Right lobe of liver (tissue), 6 donors: ENCODE results near the gene MROH7. TPM values are rescaled to one million over a fixed set of nuclear protein-coding genes. Genes with fewer than 3 reads are reported as not detected.

Experiments used
- ATAC-seq, 4 donors: fragments of 200-7000 bp; cut with Tn5 transposase; one replicate each; pipeline ENCODE4 v1.9.1; 2020; ENCODE audit warnings: mild to moderate bottlenecking in 4 of 4, moderate library complexity in 4 of 4
- DNase-seq, 3 donors: peaks; one replicate each; pipeline ENCODE4 v3.0.0-alpha.2; 2020
- H3K27ac ChIP-seq, 3 donors: fragments of 200-600 bp; one replicate each; pipeline ENCODE4 v1.8.0; 2022
- H3K27me3 ChIP-seq, 2 donors: fragments of 200-600 bp; one replicate each; pipeline ENCODE4 v1.8.0; 2022
- H3K36me3 ChIP-seq, 4 donors: fragments of 200-600 bp; sonication (generic) in 1 of 4; one replicate each; pipeline versions ENCODE4 v1.5.1 to v1.8.0; 2017 to 2022; ENCODE audit warnings: control low read depth in 1 of 4
- H3K4me1 ChIP-seq, 4 donors: fragments of 200-600 bp; sonication (generic) in 1 of 4; one replicate each; pipeline versions ENCODE4 v1.5.1 to v1.8.0; 2017 to 2022; ENCODE audit warnings: control low read depth in 1 of 4
- H3K4me3 ChIP-seq, 3 donors: fragments of 200-600 bp; one replicate each; pipeline ENCODE4 v1.8.0; 2022
- H3K9me3 ChIP-seq, 4 donors: fragments of 200-600 bp; sonication (generic) in 1 of 4; one replicate each; pipeline versions ENCODE4 v1.5.1 to v1.8.0; 2017 to 2022; ENCODE audit warnings: control low read depth in 1 of 4
- POLR2A ChIP-seq: fragments of 450-650 bp; IDR thresholded peaks from one replicate; pipeline ENCODE4 v1.6.1; 2017; ENCODE audit warnings: antibody characterized with exemption, mild to moderate bottlenecking
- WGBS: methylation state at CpG from one replicate; pipeline ENCODE4 v1.1.6; 2018; ENCODE audit warnings: low coverage, low lambda C conversion rate; ENCODE audit not compliant: insufficient coverage; ENCODE audit errors: missing lambda C conversion rate; 5-methylcytosine and 5-hydroxymethylcytosine counted together
- intact Hi-C, 2 donors: fragments of 100-400 bp; cut with DNase I; formaldehyde crosslinking; loops; one replicate each; pipeline versions ENCODE4 v1.11.2 to v1.14.1; 2022
- total RNA-seq, 6 experiments: library from RNA; depleted of rRNA in 2 of 6; stranded (reverse); fragments of >200 nt in 2 of 6; fragmentation: NEBNext Ultra II Directional in 3 of 6; extraction: Animal tissue kit (Norgen Biotek cat#: 25700) in 3 of 6; gene quantifications; one replicate each; pipeline versions ENCODE4 v1.1.0 to v1.2.4, GENCODE V29; 2016 to 2023
- TF ChIP-seq, protein P1 (sequence below), 4 donors: fragments of 200-600 bp in 3 of 4; fragments of 450-650 bp in 1 of 4; IDR thresholded peaks; one replicate each; pipeline versions ENCODE4 v1.5.1 to v1.8.0; 2016 to 2022; ENCODE audit warnings: antibody characterized with exemption in 4 of 4, mild to moderate bottlenecking in 2 of 4
- donor health status: DM: no; HTN: yes; CAD: no.
- donor health status: DM: no; HTN: no; CAD: no.
- donor health status: DM: no; HTN: no; CAD: no.
- donor health status: DM: no; HTN: yes; CAD: no.
- donor health status: DM: no; HTN: yes; CAD: no.

MROH7 gene
- total RNA-seq, 6 experiments from 2014 or later: 0.37 to 3.1 (median 1.2) TPM

DNA sequence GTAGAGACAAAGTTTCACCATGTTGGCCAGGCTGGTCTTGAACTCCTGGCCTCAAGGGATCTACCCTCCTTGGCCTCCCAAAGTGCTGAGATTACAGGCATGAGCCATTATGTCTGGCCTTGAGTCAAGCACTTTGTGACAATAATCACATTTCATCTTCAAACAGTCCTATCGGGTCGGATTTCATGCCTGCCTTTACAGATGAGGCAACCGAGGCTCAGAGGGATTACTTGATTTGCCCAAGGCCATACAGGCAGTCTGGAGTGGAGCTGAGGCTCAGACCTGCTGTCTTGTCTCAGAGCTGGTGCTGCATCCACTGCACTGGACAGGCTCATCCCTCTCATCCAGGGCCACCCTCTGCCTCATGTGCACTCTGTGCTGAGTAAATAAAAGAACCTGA is 44.8 kb upstream of the MROH7 start:
- TF ChIP-seq, protein P1, sequence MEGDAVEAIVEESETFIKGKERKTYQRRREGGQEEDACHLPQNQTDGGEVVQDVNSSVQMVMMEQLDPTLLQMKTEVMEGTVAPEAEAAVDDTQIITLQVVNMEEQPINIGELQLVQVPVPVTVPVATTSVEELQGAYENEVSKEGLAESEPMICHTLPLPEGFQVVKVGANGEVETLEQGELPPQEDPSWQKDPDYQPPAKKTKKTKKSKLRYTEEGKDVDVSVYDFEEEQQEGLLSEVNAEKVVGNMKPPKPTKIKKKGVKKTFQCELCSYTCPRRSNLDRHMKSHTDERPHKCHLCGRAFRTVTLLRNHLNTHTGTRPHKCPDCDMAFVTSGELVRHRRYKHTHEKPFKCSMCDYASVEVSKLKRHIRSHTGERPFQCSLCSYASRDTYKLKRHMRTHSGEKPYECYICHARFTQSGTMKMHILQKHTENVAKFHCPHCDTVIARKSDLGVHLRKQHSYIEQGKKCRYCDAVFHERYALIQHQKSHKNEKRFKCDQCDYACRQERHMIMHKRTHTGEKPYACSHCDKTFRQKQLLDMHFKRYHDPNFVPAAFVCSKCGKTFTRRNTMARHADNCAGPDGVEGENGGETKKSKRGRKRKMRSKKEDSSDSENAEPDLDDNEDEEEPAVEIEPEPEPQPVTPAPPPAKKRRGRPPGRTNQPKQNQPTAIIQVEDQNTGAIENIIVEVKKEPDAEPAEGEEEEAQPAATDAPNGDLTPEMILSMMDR (IDR thresholded peaks at IDR 0.05): no peak
- TF ChIP-seq POLR2A: no peak
- ATAC-seq (no peak), DNase-seq (no peak)
- 100% methylated on average over 1 of the region's 3 CpGs for WGBS
- H3K27ac ChIP-seq: no peak overlapping the region
- no peaks in the 10 kb centered on the region for H3K9me3 ChIP-seq
- H3K27me3 ChIP-seq: no peaks in the 10 kb centered on the region
- intact Hi-C loops: no loop called here
- no peak overlapping the region for H3K4me3 ChIP-seq
- no peaks in the 10 kb centered on the region for H3K4me1 ChIP-seq
- H3K36me3 ChIP-seq: no peaks in the 10 kb centered on the region

- H3K27ac ChIP-seq: no peak overlapping the region
- ATAC-seq (no peak), DNase-seq (no peak)
- WGBS: 67% methylated on average over 3 of the region's 3 CpGs
- no peak for TF ChIP-seq POLR2A
- TF ChIP-seq, protein P1 (IDR thresholded peaks at IDR 0.05): no peak
- H3K27me3 ChIP-seq: no peaks in the 10 kb centered on the region
- H3K4me3 ChIP-seq: no peak overlapping the region
- H3K4me1 ChIP-seq: no peaks in the 10 kb centered on the region
- no peaks in the 10 kb centered on the region for H3K36me3 ChIP-seq
- intact Hi-C loops: no loop called here
- H3K9me3 ChIP-seq: no peaks in the 10 kb centered on the region
Observed at GRCh38 chr1:54597455-54598030, 44.0 kb upstream of the MROH7 start.

GRCh38 chr1:54599211-54599823 is 42.3 kb upstream of the MROH7 start:
- Histone ChIP-seq H3K36me3 (no peaks in the 10 kb centered on the region), H3K4me1 (no peaks in the 10 kb centered on the region), H3K4me3 (no peak overlapping the region), H3K27me3 (no peaks in the 10 kb centered on the region), H3K27ac (no peak overlapping the region), H3K9me3 (no peaks in the 10 kb centered on the region)
- intact Hi-C loops: no loop called here
- 51% methylated on average over 4 of the region's 13 CpGs for WGBS
- DNase-seq (no peak), ATAC-seq (no peak)
- no peak for TF ChIP-seq POLR2A
- TF ChIP-seq, protein P1 (IDR thresholded peaks at IDR 0.05): no peak

GRCh38 chr1:54600947-54601721 is 40.5 kb upstream of the MROH7 start:
- H3K36me3 ChIP-seq: no peaks in the 10 kb centered on the region
- 93% methylated on average over 3 of the region's 21 CpGs for WGBS
- intact Hi-C loops: no loop called here
- no peaks in the 10 kb centered on the region for H3K4me1 ChIP-seq
- ATAC-seq (no peak), DNase-seq (no peak)
- H3K4me3 ChIP-seq: no peak overlapping the region
- no peaks in the 10 kb centered on the region for H3K27me3 ChIP-seq
- TF ChIP-seq, protein P1 (IDR thresholded peaks at IDR 0.05): no peak
- no peak for TF ChIP-seq POLR2A
- H3K9me3 ChIP-seq: no peaks in the 10 kb centered on the region
- no peak overlapping the region for H3K27ac ChIP-seq
